HG02642 (cell line): Measurements from ENCODE around the gene FUS.

Source experiments
- ATAC-seq: cut with Tn5 transposase; IDR thresholded peaks from one replicate; pipeline ENCODE4 v1.9.1; 2021; ENCODE audit warnings: mild to moderate bottlenecking; ENCODE audit not compliant: unreplicated experiment, poor library complexity

FUS gene

GRCh38 chr16:31224092-31224955 lies 44.4 kb downstream of the FUS start:
- no peak for ATAC-seq

- no peak for ATAC-seq
These were observed 45.3 kb downstream of the FUS start for GRCh38 chr16:31225193-31225592.

GRCh38 chr16:31228206-31228605 lies 48.3 kb downstream of the FUS start:
- ATAC-seq: no peak

GRCh38 chr16:31229501-31229900 lies 49.6 kb downstream of the FUS start:
- no peak for ATAC-seq

- no peak for ATAC-seq
These were observed 58.1 kb downstream of the FUS start for GRCh38 chr16:31238041-31238440.
